T-helper 17 cell (primary cell): ENCODE data around the gene TCP1. TPM values are rescaled to one million over a fixed set of nuclear protein-coding genes. Genes with fewer than 3 reads are reported as not detected.
"Not testable (repeated sequence)": the region's sequence is repeated elsewhere in the genome, so short reads cannot be mapped to it uniquely, and the experiment has no call there.

Source experiments
- ATAC-seq: fragments of 150-1000 bp; cut with Tn5 transposase; 2 replicates; pipeline ENCODE4 v1.10.0; 2021; ENCODE audit warnings: mild to moderate bottlenecking, moderate library complexity
- DNase-seq, 3 donors: peaks; one replicate each; pipeline versions ENCODE4 v3.0.0 to v3.0.0-alpha.2; 2020 to 2021
- H3K9me3 ChIP-seq: one replicate; pipeline ENCODE4 v1.7.0; 2013; ENCODE audit warnings: low read length, mild to moderate bottlenecking; ENCODE audit not compliant: control insufficient read depth, poor library complexity, severe bottlenecking
- H3K27ac Mint-ChIP-seq: one replicate; pipeline ENCODE4 v1.8.0; 2022; ENCODE audit warnings: mild to moderate bottlenecking, moderate library complexity, mixed read lengths
- H3K27me3 Mint-ChIP-seq: one replicate; pipeline ENCODE4 v1.8.0; 2022; ENCODE audit warnings: mixed read lengths
- H3K36me3 Mint-ChIP-seq: one replicate; pipeline ENCODE4 v1.8.0; 2022; ENCODE audit warnings: low read depth, mixed read lengths
- H3K4me1 Mint-ChIP-seq: one replicate; pipeline ENCODE4 v1.8.0; 2022; ENCODE audit warnings: mild to moderate bottlenecking, mixed read lengths
- H3K4me3 Mint-ChIP-seq: one replicate; pipeline ENCODE4 v1.8.0; 2022; ENCODE audit warnings: mild to moderate bottlenecking, moderate library complexity, mixed read lengths
- total RNA-seq, 4 donors: library from RNA in 2 of 4; stranded (reverse) in 2 of 4; gene quantifications; one replicate each; pipeline ENCODE4 v1.2.3 and lab custom pipeline; 2022 to 2026

TCP1 gene
- total RNA-seq, 2 donors from 2014 or later: 195 to 196 TPM

DNA sequence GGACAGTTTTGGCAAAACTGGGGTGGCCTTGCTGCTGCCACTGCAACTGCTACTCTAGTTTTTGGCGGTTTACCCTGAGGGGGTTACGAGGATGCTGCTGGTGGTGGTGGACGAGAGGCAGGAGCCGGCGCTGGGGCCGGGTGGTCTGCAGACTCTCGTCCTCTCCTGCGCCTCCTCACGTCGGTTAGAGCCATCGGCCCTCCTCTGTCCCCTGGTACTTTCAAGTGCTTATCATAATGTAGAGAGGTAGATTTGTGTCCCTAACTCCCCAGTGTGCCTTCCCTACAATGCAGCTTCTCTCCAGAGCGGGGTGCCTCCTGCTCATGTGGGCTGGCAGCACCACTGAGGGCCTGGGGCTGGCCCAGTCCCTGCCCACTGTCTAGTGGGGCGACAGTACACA lies 36.6 kb upstream of the TCP1 start:
- no peaks in the 10 kb centered on the region for H3K9me3 ChIP-seq
- Mint-ChIP-seq H3K27me3 (peaks cover under 1% of the 10 kb centered on the region), H3K27ac (no peak overlapping the region), H3K36me3 (peaks cover 5% of the 10 kb centered on the region), H3K4me3 (no peak overlapping the region), H3K4me1 (peaks cover 6% of the 10 kb centered on the region)
- ATAC-seq (no peak), DNase-seq (no peak)

DNA sequence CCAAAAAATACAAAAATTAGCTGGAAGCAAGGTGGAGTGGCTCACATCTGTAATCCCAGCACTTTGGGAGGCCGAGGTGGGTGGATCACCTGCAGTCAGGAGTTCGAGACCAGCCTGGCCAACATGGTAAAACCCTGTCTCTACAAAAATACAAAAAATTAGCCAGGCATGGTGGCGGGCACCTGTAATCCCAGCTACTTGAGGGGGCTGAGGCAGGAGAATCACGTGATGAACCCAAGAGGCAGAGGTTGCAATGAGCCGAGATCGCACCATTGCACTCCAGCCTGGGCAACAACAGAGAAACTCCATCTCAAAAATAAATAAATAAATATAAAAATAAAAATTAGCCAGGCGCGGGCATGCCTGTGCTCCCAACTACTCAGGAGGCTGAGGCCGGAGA lies 35.3 kb upstream of the TCP1 start:
- not testable (repeated sequence) for DNase-seq, H3K27ac Mint-ChIP-seq, H3K4me3 Mint-ChIP-seq, H3K9me3 ChIP-seq, ATAC-seq, H3K27me3 Mint-ChIP-seq, H3K36me3 Mint-ChIP-seq
- H3K4me1 Mint-ChIP-seq: peaks cover 14% of the 10 kb centered on the region

GRCh38 chr6:159823953-159824352 lies 34.6 kb upstream of the TCP1 start:
- H3K36me3 Mint-ChIP-seq: peaks cover 5% of the 10 kb centered on the region
- H3K9me3 ChIP-seq: no peaks in the 10 kb centered on the region
- ATAC-seq (no peak), DNase-seq (no peak)
- H3K27me3 Mint-ChIP-seq: no peaks in the 10 kb centered on the region
- H3K4me3 Mint-ChIP-seq: no peak overlapping the region
- peaks cover 19% of the 10 kb centered on the region for H3K4me1 Mint-ChIP-seq
- no peak overlapping the region for H3K27ac Mint-ChIP-seq

- H3K4me1 Mint-ChIP-seq: peaks cover 19% of the 10 kb centered on the region
- no peak for ATAC-seq
- H3K27ac Mint-ChIP-seq: no peak overlapping the region
- no peak for DNase-seq
- peaks cover 5% of the 10 kb centered on the region for H3K36me3 Mint-ChIP-seq
- H3K27me3 Mint-ChIP-seq: no peaks in the 10 kb centered on the region
- no peaks in the 10 kb centered on the region for H3K9me3 ChIP-seq
- H3K4me3 Mint-ChIP-seq: no peak overlapping the region
Measured at GRCh38 chr6:159821726-159822125, 32.3 kb upstream of the TCP1 start.

DNA sequence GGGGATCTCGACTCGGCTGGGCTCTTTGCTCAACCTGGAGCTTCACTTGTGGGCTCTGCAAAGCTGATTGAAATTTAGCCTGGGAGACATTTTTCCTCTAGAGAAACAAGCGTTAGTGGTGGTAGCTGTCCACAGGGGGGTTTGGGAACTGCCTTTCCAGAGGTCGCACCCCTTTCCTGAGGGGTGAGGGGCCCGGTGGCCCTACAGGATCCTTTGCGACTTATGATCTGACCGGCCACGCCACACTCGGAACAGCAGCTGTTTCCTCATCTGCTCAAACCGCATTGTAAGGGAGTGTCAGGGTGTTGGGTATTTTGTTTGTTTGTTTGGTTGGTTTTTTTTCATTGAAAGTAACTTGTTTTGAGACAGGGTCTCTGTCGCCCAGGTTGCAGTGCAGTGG lies 31.7 kb upstream of the TCP1 start:
- no peaks in the 10 kb centered on the region for H3K27me3 Mint-ChIP-seq
- no peak overlapping the region for H3K4me3 Mint-ChIP-seq
- peaks cover 21% of the 10 kb centered on the region for H3K4me1 Mint-ChIP-seq
- ATAC-seq: no peak
- no peak overlapping the region for H3K27ac Mint-ChIP-seq
- H3K36me3 Mint-ChIP-seq: peaks cover 5% of the 10 kb centered on the region
- no peaks in the 10 kb centered on the region for H3K9me3 ChIP-seq
- DNase-seq: no peak

DNA sequence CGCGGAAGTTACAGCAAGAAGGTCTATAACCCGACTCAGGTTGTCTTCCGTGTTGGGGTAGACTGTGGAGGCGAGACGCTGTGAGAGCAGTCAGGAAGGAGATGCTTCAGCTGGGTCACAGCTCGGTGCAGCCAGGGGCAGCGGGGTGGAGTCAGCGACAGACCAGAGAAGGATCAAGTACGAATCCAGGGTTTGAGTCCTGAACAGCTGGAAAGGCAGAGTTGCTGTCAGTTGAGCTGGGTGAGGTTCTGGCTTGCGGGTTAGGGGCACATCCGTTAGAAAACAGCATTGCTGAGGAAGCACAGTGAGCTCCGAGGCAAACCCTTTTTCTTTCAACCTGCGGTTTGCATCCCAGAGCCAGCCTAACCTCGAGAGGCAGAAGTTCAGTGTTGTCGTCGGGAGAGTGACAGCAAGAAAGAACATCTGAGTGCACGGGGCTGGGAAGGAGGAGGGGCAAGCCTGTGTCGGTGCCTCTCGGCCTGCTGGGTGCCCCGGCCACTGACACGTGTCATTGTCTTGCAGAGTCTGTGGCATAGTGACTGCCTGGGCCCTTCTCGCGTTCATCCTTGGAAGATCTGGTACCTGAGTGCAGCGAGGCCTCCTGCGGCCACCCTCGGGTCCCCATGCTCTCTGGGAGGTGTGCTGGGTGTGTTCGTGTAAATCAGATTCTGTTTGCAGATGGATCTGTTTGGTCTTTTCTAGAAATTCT lies 30.7 kb upstream of the TCP1 start:
- H3K9me3 ChIP-seq: no peaks in the 10 kb centered on the region
- peaks cover 22% of the 10 kb centered on the region for H3K4me1 Mint-ChIP-seq
- H3K36me3 Mint-ChIP-seq: peaks cover 5% of the 10 kb centered on the region
- peak; percentile 89 for ATAC-seq
- H3K4me3 Mint-ChIP-seq: peak overlapping the region; percentile 88
- H3K27ac Mint-ChIP-seq: peak overlapping the region; percentile 79
- H3K27me3 Mint-ChIP-seq: no peaks in the 10 kb centered on the region
- DNase-seq: no peak

DNA sequence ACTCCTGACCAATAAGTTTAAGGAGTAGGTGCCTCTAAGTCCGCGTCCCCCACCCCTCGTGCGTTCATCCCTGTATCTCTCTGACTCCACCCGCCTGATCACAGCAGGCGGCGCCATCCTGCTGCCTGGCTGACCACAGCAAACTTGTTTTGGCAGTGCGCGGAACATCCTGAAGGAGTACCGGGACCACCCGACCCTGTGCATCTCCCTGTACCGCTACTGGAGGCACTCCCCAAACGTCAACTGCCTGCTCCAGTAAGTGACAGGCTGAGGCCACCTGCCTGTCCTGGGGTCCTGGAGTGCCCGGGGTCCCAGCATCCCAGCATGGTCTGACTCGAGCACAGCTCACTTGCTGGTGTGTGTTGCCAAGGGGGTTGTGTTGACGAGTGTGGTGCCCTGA lies 29.7 kb upstream of the TCP1 start:
- ATAC-seq (no peak), DNase-seq (no peak)
- Mint-ChIP-seq H3K4me1 (peaks cover 22% of the 10 kb centered on the region), H3K4me3 (peak overlapping the region; percentile 88), H3K36me3 (peaks cover 5% of the 10 kb centered on the region), H3K27ac (peak overlapping the region; percentile 79), H3K27me3 (no peaks in the 10 kb centered on the region)
- no peaks in the 10 kb centered on the region for H3K9me3 ChIP-seq

- H3K27ac Mint-ChIP-seq: peak overlapping the region; percentile 79
- ATAC-seq (no peak), DNase-seq (no peak)
- no peaks in the 10 kb centered on the region for H3K27me3 Mint-ChIP-seq
- peaks cover 8% of the 10 kb centered on the region for H3K36me3 Mint-ChIP-seq
- H3K4me1 Mint-ChIP-seq: peaks cover 21% of the 10 kb centered on the region
- H3K4me3 Mint-ChIP-seq: no peak overlapping the region
- no peaks in the 10 kb centered on the region for H3K9me3 ChIP-seq
Measured at GRCh38 chr6:159817951-159818739, 28.7 kb upstream of the TCP1 start.

DNA sequence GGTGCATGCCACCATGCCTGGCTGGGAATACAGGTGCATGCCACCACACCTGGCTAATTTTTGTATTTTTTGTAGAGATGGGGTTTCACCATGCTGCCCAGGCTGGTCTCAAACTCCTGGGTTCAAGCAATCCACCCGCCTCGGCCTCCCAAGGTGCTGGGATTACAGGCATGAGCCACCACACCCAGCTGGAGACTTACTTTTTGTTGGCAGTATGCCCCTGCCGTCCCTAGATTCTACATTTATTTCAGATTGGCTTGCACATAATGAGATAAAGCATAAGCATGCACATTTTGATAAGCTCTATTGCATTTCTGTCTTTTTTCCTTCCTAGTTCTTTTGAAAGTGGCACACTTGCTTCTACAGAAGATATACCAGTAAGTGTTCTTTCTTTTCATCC lies 27.4 kb upstream of the TCP1 start:
- not testable (repeated sequence) for H3K27me3 Mint-ChIP-seq, H3K9me3 ChIP-seq, H3K4me3 Mint-ChIP-seq, H3K36me3 Mint-ChIP-seq, DNase-seq, H3K27ac Mint-ChIP-seq, ATAC-seq
- H3K4me1 Mint-ChIP-seq: peaks cover 19% of the 10 kb centered on the region

GRCh38 chr6:159815410-159815809 lies 26.0 kb upstream of the TCP1 start:
- no peaks in the 10 kb centered on the region for H3K9me3 ChIP-seq
- H3K4me3 Mint-ChIP-seq: no peak overlapping the region
- H3K4me1 Mint-ChIP-seq: peaks cover 19% of the 10 kb centered on the region
- no peaks in the 10 kb centered on the region for H3K27me3 Mint-ChIP-seq
- DNase-seq (no peak), ATAC-seq (no peak)
- peaks cover 8% of the 10 kb centered on the region for H3K36me3 Mint-ChIP-seq
- H3K27ac Mint-ChIP-seq: no peak overlapping the region

- Mint-ChIP-seq H3K36me3 (peaks cover 8% of the 10 kb centered on the region), H3K27me3 (no peaks in the 10 kb centered on the region), H3K27ac (no peak overlapping the region), H3K4me1 (peaks cover 7% of the 10 kb centered on the region), H3K4me3 (no peak overlapping the region)
- no peaks in the 10 kb centered on the region for H3K9me3 ChIP-seq
- DNase-seq: no peak
- no peak for ATAC-seq
Measured at GRCh38 chr6:159813781-159814180, 24.4 kb upstream of the TCP1 start.

GRCh38 chr6:159809149-159809548 lies 19.7 kb upstream of the TCP1 start:
- Mint-ChIP-seq H3K4me1 (peaks cover 4% of the 10 kb centered on the region), H3K36me3 (peaks cover 8% of the 10 kb centered on the region), H3K27ac (no peak overlapping the region), H3K27me3 (no peaks in the 10 kb centered on the region), H3K4me3 (no peak overlapping the region)
- H3K9me3 ChIP-seq: no peaks in the 10 kb centered on the region
- DNase-seq (no peak), ATAC-seq (no peak)

GRCh38 chr6:159808647-159809046 lies 19.2 kb upstream of the TCP1 start:
- Mint-ChIP-seq H3K4me3 (no peak overlapping the region), H3K4me1 (peaks cover 4% of the 10 kb centered on the region), H3K36me3 (peaks cover 4% of the 10 kb centered on the region), H3K27me3 (no peaks in the 10 kb centered on the region), H3K27ac (no peak overlapping the region)
- H3K9me3 ChIP-seq: no peaks in the 10 kb centered on the region
- ATAC-seq: no peak
- no peak for DNase-seq
